CD4-positive, alpha-beta T cell treated with Interleukin-4 for 4 hours (primary cell): ENCODE results near the gene ZBTB34.

ENCODE experiments used
- DNase-seq: peaks from one replicate; pipeline ENCODE4 v3.0.0-alpha.2; 2020

The ZBTB34 gene

GRCh38 chr9:126844085-126844484 is 16.4 kb upstream of the ZBTB34 start:
- no peak for DNase-seq

DNA sequence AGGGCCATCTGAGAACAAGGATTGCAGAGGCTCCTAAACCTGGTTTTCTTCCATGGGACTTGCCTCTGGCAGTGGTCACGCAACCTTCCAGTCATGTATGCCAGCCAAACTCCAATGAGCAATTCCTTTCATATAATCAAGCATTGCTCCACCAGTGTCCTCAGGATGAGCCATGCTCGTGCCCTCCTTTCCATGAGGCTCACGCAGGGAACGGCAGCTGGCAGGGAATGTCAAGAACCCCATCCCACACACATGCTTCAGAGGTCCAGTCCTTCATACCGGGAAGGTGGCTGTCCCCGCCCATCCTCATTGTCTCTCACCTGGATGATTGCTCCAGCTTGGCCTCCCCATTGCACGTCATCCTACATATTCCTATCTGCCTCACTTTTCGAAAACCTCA is 13.4 kb upstream of the ZBTB34 start:
- DNase-seq = no peak

DNA sequence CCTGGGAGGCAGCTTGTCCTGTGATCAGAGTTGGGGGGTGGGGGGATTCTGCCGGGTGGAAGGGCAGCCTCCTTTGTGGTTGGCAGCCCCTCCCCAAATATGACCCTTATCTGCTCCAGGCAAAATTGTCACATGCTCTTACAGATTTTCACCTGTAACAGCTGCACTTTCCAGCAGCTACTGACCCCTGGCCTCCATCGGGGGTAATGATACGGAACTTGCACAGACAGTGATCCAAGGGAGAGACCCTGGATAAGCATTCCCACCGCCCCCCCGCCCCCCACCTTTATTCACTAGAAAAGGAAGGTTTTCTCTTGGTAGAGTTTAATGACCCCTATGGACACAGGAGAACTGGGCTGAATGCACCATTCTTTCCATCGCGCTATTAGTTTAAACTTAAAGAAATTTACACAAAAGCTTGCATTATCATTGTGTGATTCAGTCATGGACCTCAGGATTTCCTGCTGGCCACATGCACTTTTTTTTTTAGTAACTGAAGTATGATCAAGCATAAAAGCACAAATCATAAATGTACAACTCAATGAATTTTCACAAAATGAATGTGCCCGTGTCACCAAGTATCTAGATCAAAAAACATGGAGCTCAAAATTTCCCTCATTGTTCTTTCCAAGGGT is 10.7 kb upstream of the ZBTB34 start:
- no peak for DNase-seq

- DNase-seq = no peak
Observed at GRCh38 chr9:126851286-126851880, 9.1 kb upstream of the ZBTB34 start.

DNA sequence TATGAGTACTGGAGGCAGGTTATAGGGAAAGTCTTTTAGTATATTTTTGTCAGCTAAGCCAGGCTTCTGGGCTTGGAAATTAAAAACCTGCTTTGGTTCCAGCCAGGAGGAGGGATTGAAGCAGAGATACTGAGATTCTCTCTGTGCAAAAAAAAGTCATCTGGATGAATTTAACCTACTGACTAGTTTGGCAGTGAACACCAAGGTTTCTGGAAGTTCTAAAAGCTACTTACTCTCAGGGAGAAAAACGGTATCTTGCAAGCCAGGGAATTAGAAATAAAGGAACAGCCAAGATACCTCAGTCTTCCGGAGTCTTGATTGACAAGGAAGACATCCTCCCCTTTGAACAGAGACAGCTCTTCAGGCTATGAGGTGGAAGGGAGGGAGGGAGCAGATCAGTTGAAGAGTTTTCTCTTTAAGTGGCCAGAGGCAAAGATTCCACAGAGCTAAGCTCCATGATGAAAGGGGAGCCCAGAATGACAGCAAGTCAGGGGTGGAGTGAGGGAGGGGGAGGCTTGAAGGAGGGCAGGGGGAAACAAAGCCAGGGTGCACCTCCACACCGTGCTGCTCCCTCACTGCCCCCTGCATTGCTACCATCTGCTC is 8.3 kb upstream of the ZBTB34 start:
- no peak for DNase-seq

DNA sequence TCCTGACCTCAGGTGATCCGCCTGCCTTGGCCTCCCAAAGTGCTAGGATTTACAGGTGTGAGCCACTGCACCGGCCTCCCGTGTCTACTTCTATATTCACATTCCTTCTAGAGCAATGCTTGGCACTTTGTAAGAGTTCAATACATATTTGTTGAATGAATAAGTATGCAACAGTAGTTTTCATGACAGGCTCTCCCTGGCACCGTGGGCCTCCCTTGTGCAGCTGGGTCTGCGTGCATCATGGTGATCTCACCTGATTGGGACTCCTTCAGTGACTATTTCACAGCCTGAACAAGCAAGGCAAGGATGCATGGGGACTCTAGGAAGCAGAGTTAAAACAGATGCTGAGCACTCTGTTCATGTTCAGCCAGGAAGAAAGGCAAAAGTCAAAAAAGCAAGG is 6.8 kb upstream of the ZBTB34 start:
- DNase-seq = no peak

- DNase-seq = no peak
Observed at GRCh38 chr9:126854734-126855133, 5.7 kb upstream of the ZBTB34 start.

GRCh38 chr9:126856326-126856877 is 4.0 kb upstream of the ZBTB34 start:
- no peak for DNase-seq

DNA sequence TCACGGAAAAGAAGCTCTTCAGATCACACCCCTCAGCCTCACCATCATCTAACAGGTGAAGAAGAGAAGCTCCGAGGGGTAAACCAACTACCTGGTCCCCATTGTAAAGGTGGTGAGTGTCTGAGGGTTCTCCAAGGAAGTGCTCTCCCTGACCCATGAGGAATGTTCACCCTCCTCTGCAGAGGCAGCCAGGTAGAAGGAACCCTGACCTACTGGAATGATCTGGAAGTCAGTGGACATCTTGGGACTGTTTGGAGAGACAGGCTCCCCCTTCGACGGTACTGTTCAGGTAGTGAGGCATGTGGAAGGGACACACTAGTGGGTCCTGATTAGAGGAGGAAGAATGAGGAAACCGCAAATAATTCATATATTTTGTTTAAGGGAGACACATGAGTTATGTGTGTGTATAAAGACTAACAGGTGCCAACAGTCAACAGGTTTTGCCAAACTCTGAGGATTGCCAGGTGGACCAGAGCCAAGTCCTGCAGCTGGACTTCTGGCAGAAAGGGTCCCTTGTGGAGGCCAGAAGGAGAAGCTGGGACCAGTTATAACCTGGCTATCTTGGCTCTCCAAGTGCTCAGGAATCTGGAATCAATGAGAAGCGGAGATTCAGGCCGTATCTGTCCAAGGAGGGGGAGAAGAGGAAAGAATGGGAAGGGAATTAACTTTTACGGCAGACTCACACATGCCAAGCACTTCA is 3.0 kb upstream of the ZBTB34 start:
- no peak for DNase-seq

DNA sequence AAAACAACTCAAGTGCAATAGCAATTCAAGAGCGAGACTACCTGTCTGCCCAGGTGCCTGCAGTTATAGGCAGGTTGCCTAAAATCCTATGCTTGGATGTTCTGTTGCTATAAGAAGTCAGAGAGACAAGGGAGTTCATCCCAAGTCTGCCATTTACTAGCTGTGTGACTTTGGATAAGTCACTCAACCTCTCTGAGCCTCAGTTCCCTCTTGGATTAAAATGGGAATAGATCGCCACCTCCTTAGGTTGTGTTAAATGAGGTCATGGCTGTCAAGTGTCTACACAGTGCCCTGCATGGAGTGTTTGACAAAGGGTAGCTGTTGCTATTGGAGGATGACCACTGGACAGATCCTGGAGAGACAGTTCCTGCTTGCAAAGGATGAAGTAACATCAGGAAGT is 1.3 kb upstream of the ZBTB34 start:
- no peak for DNase-seq

DNA sequence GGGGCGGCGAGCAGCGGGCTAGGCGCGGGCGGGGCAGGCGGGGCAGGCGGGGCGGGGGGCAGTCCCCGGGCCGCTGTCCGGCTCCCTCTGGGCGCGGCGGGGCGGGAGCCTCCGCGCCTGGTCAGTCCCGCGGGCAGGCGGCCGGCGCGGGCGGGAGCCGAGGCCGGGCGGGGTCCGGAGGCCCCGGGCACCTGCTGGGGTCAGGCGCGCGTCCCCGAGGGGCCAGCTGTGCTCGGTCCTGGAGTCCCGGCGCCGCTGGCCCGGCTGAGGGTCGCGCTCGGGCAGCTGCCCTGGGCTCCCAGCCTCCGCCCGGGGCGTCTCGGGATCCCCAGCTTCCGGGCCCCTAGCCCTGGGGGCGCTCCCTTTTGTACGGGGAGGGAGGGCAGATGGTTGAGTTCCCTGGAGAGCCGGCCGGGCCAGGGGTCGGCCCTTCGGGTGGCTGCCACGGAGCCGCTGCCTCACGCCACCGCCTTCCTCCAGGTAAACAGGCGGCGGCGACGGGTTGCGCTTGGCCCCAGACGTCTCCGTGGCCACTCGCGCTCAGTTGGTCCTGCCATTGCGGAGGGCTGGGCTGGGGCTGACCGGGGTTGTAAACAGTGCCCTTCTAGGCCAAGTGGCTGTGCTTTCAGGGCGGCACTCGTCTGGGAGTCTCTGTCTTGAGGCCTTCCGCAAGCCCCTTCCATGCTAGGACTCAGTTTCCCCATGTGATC is 473 bp downstream of the ZBTB34 start:
- no peak for DNase-seq

GRCh38 chr9:126861707-126862103 is 1.3 kb downstream of the ZBTB34 start:
- no peak for DNase-seq

DNA sequence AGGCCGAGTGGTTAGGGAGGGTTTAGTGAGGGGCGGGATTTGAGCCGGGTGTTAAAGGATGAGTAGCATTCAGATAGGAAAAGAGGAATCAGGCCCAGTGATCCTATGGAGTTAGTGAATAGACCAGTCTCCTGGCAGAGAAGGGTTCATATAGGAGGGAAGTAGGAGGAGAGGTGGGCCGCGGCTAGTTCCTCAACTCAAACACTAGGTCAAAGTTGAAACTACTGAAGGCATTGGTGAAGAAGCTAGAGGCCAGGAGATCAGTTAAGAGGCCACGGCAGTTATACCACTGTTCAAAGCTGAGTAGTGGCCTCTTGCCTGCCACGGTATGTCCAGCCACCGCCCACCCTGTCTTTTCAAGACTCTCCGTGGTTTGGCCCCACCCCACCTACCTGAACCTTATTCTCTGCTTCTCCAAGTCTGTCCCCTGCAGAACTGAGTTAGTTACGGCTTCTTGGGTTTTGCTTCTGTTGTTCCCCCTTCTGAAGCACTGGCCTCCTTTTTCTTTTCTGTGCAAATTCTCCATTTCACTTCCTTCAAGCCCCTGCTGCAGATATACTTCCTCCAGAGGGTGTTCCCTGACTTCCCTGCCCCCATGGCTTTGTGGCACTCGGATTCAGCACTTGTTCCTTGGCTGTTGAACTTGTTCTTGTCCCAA is 1.8 kb downstream of the ZBTB34 start:
- DNase-seq = no peak

- no peak for DNase-seq
Observed at GRCh38 chr9:126864771-126865170, 4.3 kb downstream of the ZBTB34 start.

GRCh38 chr9:126869368-126869767 is 8.9 kb downstream of the ZBTB34 start:
- no peak for DNase-seq

DNA sequence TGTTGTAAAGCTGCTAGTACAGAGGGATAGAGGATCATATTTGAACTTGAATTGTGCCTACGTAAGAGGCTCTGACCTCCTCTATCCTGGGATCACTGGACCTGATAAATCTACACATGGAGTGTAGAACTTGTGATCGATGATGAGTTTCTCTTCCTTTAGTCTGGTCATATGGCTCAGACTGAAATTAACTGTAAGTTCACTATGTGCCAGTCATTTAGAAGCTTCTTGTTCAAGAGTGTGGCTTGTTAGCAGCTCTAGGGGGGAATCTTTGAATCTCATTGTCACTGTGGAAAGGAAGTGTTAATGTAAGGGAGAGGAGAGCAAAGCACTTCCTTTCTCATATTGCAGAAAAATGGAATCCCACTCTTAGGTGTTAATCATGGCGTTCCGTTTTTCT is 12.1 kb downstream of the ZBTB34 start:
- DNase-seq = no peak

DNA sequence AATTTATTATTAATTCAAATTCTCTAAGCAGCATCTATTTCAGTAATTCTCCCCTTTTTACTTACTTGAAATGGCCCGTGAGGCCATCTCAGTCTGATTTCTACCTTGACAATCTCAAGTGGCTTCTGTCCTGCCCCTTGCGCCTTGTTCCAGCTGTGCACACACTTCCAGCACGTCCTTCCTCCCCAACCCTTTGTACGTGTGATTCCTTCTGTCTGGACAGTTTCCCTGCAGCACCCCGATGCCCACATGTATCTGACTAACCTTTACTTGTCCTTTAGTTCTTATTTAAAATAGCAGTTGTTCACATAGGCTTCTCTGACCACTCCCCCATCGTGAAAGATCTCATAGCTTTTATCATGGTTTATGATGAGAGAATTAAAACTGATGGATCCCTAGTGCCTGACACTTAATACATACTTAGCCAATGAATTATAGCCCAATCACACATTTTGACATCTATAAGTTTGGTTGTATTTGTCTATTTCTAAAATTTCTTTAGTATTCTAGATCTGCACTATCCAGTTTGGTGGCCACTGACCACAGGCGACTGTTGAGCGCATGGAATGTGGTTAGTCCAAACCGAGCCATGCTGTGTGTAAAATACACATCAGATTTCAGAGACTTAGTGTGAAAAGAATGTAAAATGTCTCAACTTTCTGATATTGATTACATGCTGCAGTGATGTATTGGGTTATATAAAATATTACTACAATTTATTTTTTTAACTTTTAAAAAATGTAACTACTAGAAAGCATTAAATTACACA is 14.3 kb downstream of the ZBTB34 start:
- DNase-seq = no peak

GRCh38 chr9:126875756-126876510 is 15.5 kb downstream of the ZBTB34 start:
- DNase-seq = no peak

- DNase-seq = no peak
Observed at GRCh38 chr9:126876531-126876930, 16.1 kb downstream of the ZBTB34 start.

- DNase-seq = peak; percentile 30
Observed at GRCh38 chr9:126877418-126877817, 17.0 kb downstream of the ZBTB34 start.

GRCh38 chr9:126879288-126879687 is 18.8 kb downstream of the ZBTB34 start:
- DNase-seq = no peak
